Panc1 (cell line): ENCODE results near the gene SRRM4. TPM values are rescaled to one million over a fixed set of nuclear protein-coding genes. Genes with fewer than 3 reads are reported as not detected.

ENCODE experiments used
- ATAC-seq: fragments of 200-7000 bp; cut with Tn5 transposase; 2 replicates; pipeline ENCODE4 v1.9.1; 2020; ENCODE audit warnings: mild to moderate bottlenecking, moderate library complexity
- BruUV-seq: library from RNA; stranded (reverse); fragments of 400-500 nt; replicated peaks from 2 replicates; lab custom pipeline; 2021; lab: Mats Ljungman, UMichigan
- CTCF ChIA-PET: fragments of 300-600 bp; sonication (Branson Sonifier 250); formaldehyde crosslinking; loops from one replicate; lab custom pipeline; 2022; ENCODE audit warnings: antibody characterized with exemption; lab: Charles Lee
- POLR2A ChIA-PET: fragments of 300-600 bp; sonication (Branson Sonifier 250); formaldehyde crosslinking; loops from one replicate; lab custom pipeline; 2022; ENCODE audit warnings: antibody characterized with exemption; lab: Charles Lee
- DNase-seq: peaks from one replicate; pipeline ENCODE4 v3.0.0-alpha.2; 2010; ENCODE audit warnings: low read depth, low spot score
- H3K27ac ChIP-seq: 2 replicates; pipeline ENCODE4 v1.5.1; 2011; ENCODE audit warnings: mild to moderate bottlenecking, low read length, inconsistent platforms
- H3K27me3 ChIP-seq: fragments of 200-500 bp; sonication (Bioruptor generic); 2 replicates; pipeline ENCODE4 v1.6.0; 2014; ENCODE audit warnings: low read length, inconsistent platforms; ENCODE audit not compliant: control insufficient read depth, insufficient read depth
- H3K36me3 ChIP-seq: fragments of 200-500 bp; sonication (Bioruptor generic); 2 replicates; pipeline ENCODE4 v1.5.1; 2014; ENCODE audit warnings: inconsistent platforms, mild to moderate bottlenecking, low read length, moderate library complexity; ENCODE audit not compliant: control insufficient read depth, insufficient read depth
- H3K4me1 ChIP-seq: 2 replicates; pipeline ENCODE4 v1.5.1; 2011; ENCODE audit warnings: inconsistent platforms, mild to moderate bottlenecking, low read length, moderate library complexity; ENCODE audit not compliant: control insufficient read depth, insufficient read depth
- H3K4me3 ChIP-seq, 2 experiments: 2 replicates each; pipeline ENCODE4 v1.5.1; 2011 to 2012; ENCODE audit warnings: low read depth in 2 of 2, low read length in 2 of 2, mild to moderate bottlenecking in 2 of 2, inconsistent platforms in 1 of 2, moderate library complexity in 1 of 2
- H3K9me3 ChIP-seq: fragments of 200-500 bp; sonication (Bioruptor generic); 2 replicates; pipeline ENCODE4 v1.5.1; 2014; ENCODE audit warnings: low read depth, mild to moderate bottlenecking, inconsistent platforms, low read length, moderate library complexity; ENCODE audit not compliant: control insufficient read depth, insufficient read depth
- CTCF ChIP-seq: fragments of 450-650 bp; IDR thresholded peaks from 2 replicates; pipeline ENCODE4 v1.5.1; 2017; ENCODE audit warnings: mild to moderate bottlenecking
- POLR2AphosphoS5 ChIP-seq: IDR thresholded peaks from 2 replicates; pipeline ENCODE4 v1.6.1; 2012; ENCODE audit warnings: mild to moderate bottlenecking, low read depth, low read length, moderate library complexity
- REST ChIP-seq, 2 experiments: IDR thresholded peaks; 2 replicates each; pipeline ENCODE4 v1.6.1; 2011 to 2012; ENCODE audit warnings: low read depth in 2 of 2, control low read depth in 1 of 2, low read length in 1 of 2, mild to moderate bottlenecking in 1 of 2, moderate library complexity in 1 of 2; ENCODE audit not compliant: insufficient read depth in 1 of 2
- SIN3A ChIP-seq: IDR thresholded peaks from 2 replicates; pipeline ENCODE4 v1.6.1; 2012; ENCODE audit warnings: low read depth, mild to moderate bottlenecking, low read length, moderate library complexity, borderline replicate concordance; ENCODE audit not compliant: insufficient read depth
- TCF7L2 ChIP-seq: IDR thresholded peaks from 2 replicates; pipeline ENCODE4 v1.6.1; 2011; ENCODE audit warnings: mild to moderate bottlenecking, low read depth, low read length, inconsistent platforms
- in situ Hi-C: cut with HindIII; loops from 2 replicates; pipeline ENCODE4 v1.10.0; 2016; ENCODE audit warnings: low sequenced_read_pairs, low pct_unique_long_range_greater_than_20kb
- intact Hi-C: fragments of 100-400 bp; cut with micrococcal nuclease; formaldehyde crosslinking; loops from one replicate; pipeline ENCODE4 v1.10.0; 2022; ENCODE audit not compliant: unreplicated experiment
- total RNA-seq: library from RNA; stranded (reverse); gene quantifications from one replicate; pipeline ENCODE4 v1.2.1, GENCODE V29; 2021; ENCODE audit not compliant: unreplicated experiment

Gene SRRM4
- total RNA-seq, 1 experiment from 2014 or later, result not detected

- H3K4me1 ChIP-seq, result no peaks in the 10 kb centered on the region; the same call in 1 of the 2 replicates
- TF ChIP-seq POLR2AphosphoS5 (no peak), REST (IDR thresholded peaks at IDR 0.05; ENCODE audit: insufficient read depth in 1 of 2, low read depth in 2 of 2, low read length in 1 of 2) (no peak), TCF7L2 (no peak), SIN3A (no peak), CTCF (no peak)
- no peaks in the 10 kb centered on the region for H3K9me3 ChIP-seq
- H3K27me3 ChIP-seq, result peaks cover 26% of the 10 kb centered on the region
- no peaks in the 10 kb centered on the region for H3K36me3 ChIP-seq
- DNase-seq (no peak), ATAC-seq (no peak)
- intact Hi-C loops (no loop called here), in situ Hi-C loops (no loop called here)
- no TSS peak for BruUV-seq
- no peak overlapping the region for H3K4me3 ChIP-seq
- no peak overlapping the region for H3K27ac ChIP-seq
- ChIA-PET CTCF (no interaction called here), POLR2A (no interaction called here)
These were observed 189.9 kb downstream of the SRRM4 start for GRCh38 chr12:119171291-119171690.

GRCh38 chr12:119171691-119172425 lies 190.5 kb downstream of the SRRM4 start:
- CTCF ChIA-PET, result no interaction called here
- intact Hi-C loops, result no loop called here

More at GRCh38 chr12:119171691-119172425, 190.5 kb downstream of the SRRM4 start:
- TF ChIP-seq POLR2AphosphoS5, result no peak
- no peak for TF ChIP-seq SIN3A
- TF ChIP-seq CTCF, result no peak
- no peak for TF ChIP-seq TCF7L2
- TF ChIP-seq REST (IDR thresholded peaks at IDR 0.05; ENCODE audit: insufficient read depth in 1 of 2, low read depth in 2 of 2, low read length in 1 of 2), result no peak
- H3K27ac ChIP-seq, result no peak overlapping the region
- BruUV-seq, result no TSS peak
- no peaks in the 10 kb centered on the region for H3K9me3 ChIP-seq
- in situ Hi-C loops, result no loop called here
- DNase-seq (no peak), ATAC-seq (no peak)
- no peaks in the 10 kb centered on the region for H3K36me3 ChIP-seq
- H3K4me3 ChIP-seq, result no peak overlapping the region
- POLR2A ChIA-PET, result no interaction called here
- peaks cover 5% of the 10 kb centered on the region for H3K4me1 ChIP-seq
- peaks cover 24% of the 10 kb centered on the region for H3K27me3 ChIP-seq
